ENCODE measurements around the gene TACR1.

TACR1 gene

GRCh38 chr2:75045526-75046050 is 153.7 kb downstream of the TACR1 start:
- no peak overlapping the region for H3K4me3 ChIP-seq (replicated peaks; ENCODE audit: low read depth, low read length)
- TF ChIP-seq CTCF (IDR thresholded peaks at IDR 0.05; ENCODE audit: low read depth, low read length, missing control alignments) = no peak
- no peak for DNase-seq (ENCODE audit: extremely low read depth, low read depth)

- no peak for TF ChIP-seq CTCF (IDR thresholded peaks at IDR 0.05; ENCODE audit: low read depth, low read length, missing control alignments)
These were observed 155.0 kb downstream of the TACR1 start for GRCh38 chr2:75044291-75044690.

GRCh38 chr2:75042823-75043222 is 156.5 kb downstream of the TACR1 start:
- DNase-seq (ENCODE audit: extremely low read depth, low read depth) = no peak

More at GRCh38 chr2:75044291-75044690, 155.0 kb downstream of the TACR1 start:
- no peak overlapping the region for H3K4me3 ChIP-seq (replicated peaks; ENCODE audit: low read depth, low read length)
- DNase-seq (ENCODE audit: extremely low read depth, low read depth) = no peak

GRCh38 chr2:75041731-75042600 is 157.4 kb downstream of the TACR1 start:
- no peak for TF ChIP-seq CTCF (IDR thresholded peaks at IDR 0.05; ENCODE audit: low read depth, low read length, missing control alignments)
- H3K4me3 ChIP-seq (replicated peaks; ENCODE audit: low read depth, low read length) = no peak overlapping the region
- DNase-seq (ENCODE audit: extremely low read depth, low read depth) = no peak

More at GRCh38 chr2:75042823-75043222, 156.5 kb downstream of the TACR1 start:
- H3K4me3 ChIP-seq (replicated peaks; ENCODE audit: low read depth, low read length) = no peak overlapping the region
- TF ChIP-seq CTCF (IDR thresholded peaks at IDR 0.05; ENCODE audit: low read depth, low read length, missing control alignments) = no peak

GRCh38 chr2:75041226-75041625 is 158.1 kb downstream of the TACR1 start:
- no peak overlapping the region for H3K4me3 ChIP-seq (replicated peaks; ENCODE audit: low read depth, low read length)
- no peak for TF ChIP-seq CTCF (IDR thresholded peaks at IDR 0.05; ENCODE audit: low read depth, low read length, missing control alignments)
- no peak for DNase-seq (ENCODE audit: extremely low read depth, low read depth)

GRCh38 chr2:75035444-75036353 is 163.6 kb downstream of the TACR1 start:
- no peak for DNase-seq (ENCODE audit: extremely low read depth, low read depth)
- H3K4me3 ChIP-seq (replicated peaks; ENCODE audit: low read depth, low read length) = no peak overlapping the region
- TF ChIP-seq CTCF (IDR thresholded peaks at IDR 0.05; ENCODE audit: low read depth, low read length, missing control alignments) = no peak

Data from HFF-Myc (cell line).